Activated gamma-delta T cell treated with anti-CD3 and anti-CD28 coated beads, Interleukin-2, amount 50 U/mL, for 16 hours (primary cell): ENCODE results near the gene ALG14.

Source experiments
- DNase-seq: peaks from one replicate; pipeline ENCODE4 v3.0.0-alpha.2; 2020; ENCODE audit warnings: low read depth

ALG14 gene

DNA sequence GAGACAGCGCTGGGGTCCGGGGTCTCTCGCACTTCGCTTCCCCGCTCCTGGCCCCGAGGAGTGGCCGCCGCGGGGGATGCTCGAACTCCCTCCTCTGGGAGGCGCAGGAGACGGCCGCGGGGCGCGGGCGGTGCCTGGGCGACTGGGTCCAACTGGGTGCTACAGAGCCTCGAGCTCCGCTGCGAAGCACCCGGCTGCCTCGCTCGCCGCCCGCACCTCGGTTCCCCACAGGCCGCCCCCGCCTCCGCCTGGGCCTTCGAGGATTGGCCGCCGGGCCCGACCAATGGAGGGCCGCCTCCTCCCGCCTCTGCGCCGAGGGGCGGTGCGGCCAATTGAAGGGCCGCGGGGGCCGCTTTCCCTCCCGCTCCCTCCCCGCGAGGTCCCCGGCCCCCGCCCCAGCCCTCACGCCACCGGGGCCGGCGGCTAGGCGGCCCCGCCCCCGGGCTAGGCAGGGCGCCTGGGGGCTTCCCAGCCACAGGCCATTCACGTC is 145.8 kb downstream of the ALG14 start, which contains the start of gene CNN3:
Gene CNN3 (minus strand): TSS at position 196 of the 490 bp plus-strand sequence. CDS start 216 bp downstream, outside the sequence.
- DNase-seq: peak; percentile 55

DNA sequence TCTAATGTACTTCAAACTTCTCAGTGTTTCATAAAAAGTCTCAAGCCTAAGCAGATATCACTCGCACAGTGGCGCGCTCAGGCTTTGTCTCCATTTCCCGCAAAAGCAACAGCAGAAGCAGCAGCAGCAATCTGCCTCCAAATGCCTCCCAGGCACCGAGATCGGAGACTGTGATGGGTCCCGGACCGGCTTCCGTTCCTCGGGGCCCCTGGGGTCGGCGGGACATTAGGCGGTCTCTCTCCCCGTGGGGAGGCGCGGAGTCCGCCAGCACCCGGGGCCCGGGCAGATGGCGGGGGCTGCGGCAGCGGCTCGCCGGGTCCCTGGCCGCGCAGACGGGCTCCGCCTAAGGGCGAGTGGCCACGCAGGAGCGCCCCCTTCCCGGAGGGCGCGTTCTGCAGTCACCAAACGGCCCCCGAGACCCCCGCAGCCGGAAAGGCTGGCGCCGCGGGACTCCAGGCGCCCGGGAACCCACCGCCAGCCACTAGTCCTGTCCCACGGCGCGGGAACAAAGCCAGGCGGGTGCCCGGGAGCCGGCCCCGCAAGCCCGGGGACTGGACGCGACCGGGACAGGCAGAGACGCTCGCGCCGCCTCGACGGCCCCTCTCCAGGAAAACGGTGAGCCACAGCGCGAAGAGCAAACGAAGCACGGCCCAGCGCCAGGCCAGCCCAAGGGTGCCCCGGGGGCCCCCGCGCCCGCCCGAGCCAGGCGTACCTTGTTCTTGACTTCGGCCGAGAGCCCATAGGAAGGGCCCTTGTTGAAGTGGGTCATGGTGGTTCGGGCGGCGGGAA is 146.4 kb downstream of the ALG14 start:
- no peak for DNase-seq

DNA sequence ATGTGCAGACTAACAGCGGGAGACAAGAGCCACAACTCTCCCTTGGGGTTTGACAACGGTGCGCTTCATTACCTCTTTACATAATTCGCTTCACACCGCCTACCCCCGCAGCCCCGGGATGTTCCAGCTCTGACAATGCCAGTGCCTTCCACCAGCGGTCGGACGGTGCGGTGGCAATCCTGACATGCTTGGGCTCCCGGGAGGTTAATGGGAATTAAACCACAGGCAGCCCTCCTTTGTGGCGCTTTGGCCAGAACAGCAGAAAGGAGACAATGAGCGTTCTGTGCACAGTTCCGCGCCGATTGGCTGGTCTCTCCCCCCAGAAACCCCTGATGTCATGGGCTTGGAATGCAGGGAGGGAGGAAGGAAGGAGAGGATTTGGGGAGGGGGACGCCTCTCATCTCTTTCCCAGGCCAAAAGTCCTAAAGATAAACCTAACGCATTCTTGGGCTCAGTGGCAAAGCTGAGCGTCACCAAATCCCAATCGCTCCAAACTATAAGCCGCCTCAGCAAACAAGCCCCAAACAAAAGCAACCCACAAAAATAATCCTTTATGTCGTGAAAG is 147.1 kb downstream of the ALG14 start:
- no peak for DNase-seq

DNA sequence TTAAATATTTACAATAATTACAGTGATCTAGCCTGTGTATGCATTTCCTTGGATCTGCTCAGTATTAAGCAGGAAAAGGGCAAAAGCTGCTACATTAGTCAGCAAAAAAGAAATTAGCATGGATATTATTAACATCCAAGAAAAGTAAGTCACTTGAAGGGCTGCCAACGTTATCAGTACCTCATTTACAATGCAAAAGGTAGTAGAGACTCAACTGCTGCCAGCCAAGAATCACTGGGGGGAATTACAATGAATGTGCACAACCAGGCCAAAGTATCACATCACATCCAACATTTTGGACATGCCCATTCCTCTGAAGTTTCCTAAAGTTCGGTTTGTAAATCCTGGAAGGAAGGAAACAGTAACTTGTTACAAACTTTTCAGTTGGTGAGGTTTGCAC is 147.7 kb downstream of the ALG14 start:
- no peak for DNase-seq
